Mucosa of descending colon (tissue), 3 donors: ENCODE measurements around the gene DOCK4. TPM values are rescaled to one million over a fixed set of nuclear protein-coding genes. Genes with fewer than 3 reads are reported as not detected.

Experiments used
- ATAC-seq: fragments of 200-7000 bp; cut with Tn5 transposase; one replicate; pipeline ENCODE4 v1.9.1; 2020; ENCODE audit warnings: mild to moderate bottlenecking, moderate library complexity
- DNase-seq, 3 donors: peaks; one replicate each; pipeline ENCODE4 v3.0.0-alpha.2; 2020
- H3K36me3 ChIP-seq: fragments of 200-600 bp; one replicate; pipeline ENCODE4 v1.8.0; 2021; ENCODE audit warnings: low read depth, mild to moderate bottlenecking
- H3K4me1 ChIP-seq: fragments of 200-600 bp; one replicate; pipeline ENCODE4 v1.8.0; 2021; ENCODE audit warnings: low read depth, mild to moderate bottlenecking
- H3K4me3 ChIP-seq: fragments of 200-600 bp; one replicate; pipeline ENCODE4 v1.8.0; 2021; ENCODE audit warnings: mild to moderate bottlenecking
- H3K9me3 ChIP-seq: fragments of 200-600 bp; one replicate; pipeline ENCODE4 v1.8.0; 2021; ENCODE audit warnings: mild to moderate bottlenecking
- intact Hi-C, 2 donors: fragments of 100-400 bp; cut with DNase I in 1 of 2; cut with micrococcal nuclease in 1 of 2; formaldehyde crosslinking; loops; one replicate each; pipeline versions ENCODE4 v1.11.0 to v1.11.1; 2022; cut with DNase I, micrococcal nuclease
- total RNA-seq, 3 donors: library from RNA; stranded (reverse); fragmentation: NEBNext Ultra II Directional in 2 of 3; extraction: Animal tissue kit (Norgen Biotek cat#: 25700) in 2 of 3; gene quantifications; one replicate each; pipeline versions ENCODE4 v1.2.1 to v1.2.4, GENCODE V29; 2021 to 2023
- TF ChIP-seq, protein P1 (sequence below): fragments of 200-600 bp; IDR thresholded peaks from one replicate; pipeline ENCODE4 v1.8.0; 2022; ENCODE audit warnings: antibody characterized with exemption, mild to moderate bottlenecking
- donor health status: DM: no; HTN: no; CAD: no; lungs with moderate emphysema.
- donor health status: DM: no; HTN: no; CAD: no.
- donor health status: DM: no; HTN: yes; CAD: no.

Gene DOCK4
- total RNA-seq, 3 donors from 2014 or later, result 9.2 to 18.4 (median 12.7) TPM

DNA sequence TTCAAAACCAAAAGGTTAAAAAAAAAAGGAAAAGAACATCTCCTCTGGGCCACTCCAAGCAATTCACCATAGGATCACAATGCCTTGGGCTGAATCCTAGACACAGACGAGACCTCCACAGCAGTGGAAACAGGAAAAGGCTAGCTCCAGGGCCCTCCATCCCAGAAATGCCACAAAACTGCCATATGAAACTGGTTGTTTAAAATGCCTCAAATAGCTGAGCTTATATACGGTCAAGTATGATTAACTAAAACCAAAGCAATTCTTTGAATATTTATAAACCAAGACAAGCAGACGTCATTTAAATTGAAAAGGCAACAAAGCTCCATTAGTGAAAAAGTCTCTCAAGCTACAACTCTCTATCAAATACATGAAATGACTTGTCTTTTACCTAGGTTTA lies 63.1 kb downstream of the DOCK4 start:
- Histone ChIP-seq H3K36me3 (no peaks in the 10 kb centered on the region), H3K4me3 (no peak overlapping the region), H3K9me3 (no peaks in the 10 kb centered on the region), H3K4me1 (no peaks in the 10 kb centered on the region)
- ATAC-seq, result no peak
- intact Hi-C loops, result no loop called here
- TF ChIP-seq, protein P1, sequence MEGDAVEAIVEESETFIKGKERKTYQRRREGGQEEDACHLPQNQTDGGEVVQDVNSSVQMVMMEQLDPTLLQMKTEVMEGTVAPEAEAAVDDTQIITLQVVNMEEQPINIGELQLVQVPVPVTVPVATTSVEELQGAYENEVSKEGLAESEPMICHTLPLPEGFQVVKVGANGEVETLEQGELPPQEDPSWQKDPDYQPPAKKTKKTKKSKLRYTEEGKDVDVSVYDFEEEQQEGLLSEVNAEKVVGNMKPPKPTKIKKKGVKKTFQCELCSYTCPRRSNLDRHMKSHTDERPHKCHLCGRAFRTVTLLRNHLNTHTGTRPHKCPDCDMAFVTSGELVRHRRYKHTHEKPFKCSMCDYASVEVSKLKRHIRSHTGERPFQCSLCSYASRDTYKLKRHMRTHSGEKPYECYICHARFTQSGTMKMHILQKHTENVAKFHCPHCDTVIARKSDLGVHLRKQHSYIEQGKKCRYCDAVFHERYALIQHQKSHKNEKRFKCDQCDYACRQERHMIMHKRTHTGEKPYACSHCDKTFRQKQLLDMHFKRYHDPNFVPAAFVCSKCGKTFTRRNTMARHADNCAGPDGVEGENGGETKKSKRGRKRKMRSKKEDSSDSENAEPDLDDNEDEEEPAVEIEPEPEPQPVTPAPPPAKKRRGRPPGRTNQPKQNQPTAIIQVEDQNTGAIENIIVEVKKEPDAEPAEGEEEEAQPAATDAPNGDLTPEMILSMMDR, result no peak
- DNase-seq, result no peak

DNA sequence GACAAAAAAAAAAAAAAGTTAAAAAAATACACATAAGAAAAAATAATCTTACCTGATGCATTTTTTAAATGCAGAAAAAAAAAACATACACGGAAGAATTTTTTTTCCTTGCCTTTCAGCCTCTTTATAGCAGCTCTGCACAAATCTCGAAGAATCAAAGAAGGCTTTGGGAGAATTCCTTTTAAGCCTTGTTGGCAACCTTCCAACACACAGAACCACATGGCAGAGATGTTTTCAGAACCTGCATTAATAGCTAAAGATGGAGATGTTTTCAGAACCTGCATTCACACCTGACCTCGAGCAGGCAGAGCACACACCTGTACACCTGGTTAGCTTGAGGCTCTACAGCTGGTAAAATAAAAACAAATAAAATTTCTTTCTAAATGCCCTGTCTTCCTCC lies 65.6 kb downstream of the DOCK4 start:
- TF ChIP-seq, protein P1, result no peak
- no peaks in the 10 kb centered on the region for H3K4me1 ChIP-seq
- intact Hi-C loops, result no loop called here

DNA sequence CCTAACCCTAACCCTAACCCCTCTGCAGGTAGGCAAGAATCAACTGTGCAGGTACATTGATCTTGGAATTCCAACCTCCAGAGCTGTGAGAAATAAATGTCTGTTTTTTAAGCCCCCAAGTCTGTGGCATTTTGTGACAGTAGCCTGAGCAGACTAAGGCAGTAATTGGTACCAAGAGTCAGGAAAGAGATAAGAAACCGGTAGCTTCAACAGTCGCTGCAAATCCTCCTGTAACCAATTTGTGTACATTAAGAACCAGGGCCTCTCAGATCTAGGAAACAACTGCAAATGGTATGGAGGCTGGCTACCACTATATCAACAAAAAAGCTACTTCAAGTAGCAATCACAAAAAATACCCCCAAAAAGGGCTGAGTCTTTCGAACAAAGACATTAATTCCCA lies 67.3 kb downstream of the DOCK4 start:
- H3K4me3 ChIP-seq, result no peak overlapping the region
- H3K36me3 ChIP-seq, result no peaks in the 10 kb centered on the region
- intact Hi-C loops, result no loop called here
- H3K4me1 ChIP-seq, result no peaks in the 10 kb centered on the region
- no peak for ATAC-seq
- H3K9me3 ChIP-seq, result no peaks in the 10 kb centered on the region
- DNase-seq, result no peak
- TF ChIP-seq, protein P1, result no peak

More for the DNA sequence above, 65.6 kb downstream of the DOCK4 start:
- Histone ChIP-seq H3K9me3 (no peaks in the 10 kb centered on the region), H3K4me3 (no peak overlapping the region), H3K36me3 (no peaks in the 10 kb centered on the region)
- ATAC-seq (no peak), DNase-seq (no peak)

DNA sequence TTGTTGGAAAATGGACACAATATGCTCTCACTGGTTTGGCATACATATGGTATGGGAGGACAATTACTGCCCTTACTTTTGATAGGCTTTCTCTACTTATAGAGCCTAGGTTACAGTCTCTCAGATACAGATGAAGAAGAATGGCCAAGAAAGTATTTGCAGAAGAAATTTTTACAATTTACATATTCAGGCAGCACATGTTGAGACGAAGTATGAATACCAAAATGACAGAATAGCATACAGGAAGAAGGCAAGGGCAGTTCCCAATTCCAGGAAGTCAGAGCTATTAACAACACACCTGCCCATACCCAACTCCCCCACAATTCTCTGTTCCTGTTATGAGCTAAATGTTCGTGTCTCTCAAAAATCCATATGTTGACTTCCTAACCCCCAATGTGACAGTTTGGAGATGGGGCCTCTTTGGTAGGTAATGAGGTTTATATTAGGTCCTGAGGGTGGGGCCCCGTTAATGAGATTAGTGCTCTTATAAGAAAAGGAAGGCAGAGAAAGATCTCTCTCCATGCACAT lies 67.8 kb downstream of the DOCK4 start:
- ATAC-seq (no peak), DNase-seq (no peak)
- intact Hi-C loops, result no loop called here
- Histone ChIP-seq H3K9me3 (no peaks in the 10 kb centered on the region), H3K4me1 (no peaks in the 10 kb centered on the region), H3K36me3 (no peaks in the 10 kb centered on the region), H3K4me3 (no peak overlapping the region)
- TF ChIP-seq, protein P1, result no peak

DNA sequence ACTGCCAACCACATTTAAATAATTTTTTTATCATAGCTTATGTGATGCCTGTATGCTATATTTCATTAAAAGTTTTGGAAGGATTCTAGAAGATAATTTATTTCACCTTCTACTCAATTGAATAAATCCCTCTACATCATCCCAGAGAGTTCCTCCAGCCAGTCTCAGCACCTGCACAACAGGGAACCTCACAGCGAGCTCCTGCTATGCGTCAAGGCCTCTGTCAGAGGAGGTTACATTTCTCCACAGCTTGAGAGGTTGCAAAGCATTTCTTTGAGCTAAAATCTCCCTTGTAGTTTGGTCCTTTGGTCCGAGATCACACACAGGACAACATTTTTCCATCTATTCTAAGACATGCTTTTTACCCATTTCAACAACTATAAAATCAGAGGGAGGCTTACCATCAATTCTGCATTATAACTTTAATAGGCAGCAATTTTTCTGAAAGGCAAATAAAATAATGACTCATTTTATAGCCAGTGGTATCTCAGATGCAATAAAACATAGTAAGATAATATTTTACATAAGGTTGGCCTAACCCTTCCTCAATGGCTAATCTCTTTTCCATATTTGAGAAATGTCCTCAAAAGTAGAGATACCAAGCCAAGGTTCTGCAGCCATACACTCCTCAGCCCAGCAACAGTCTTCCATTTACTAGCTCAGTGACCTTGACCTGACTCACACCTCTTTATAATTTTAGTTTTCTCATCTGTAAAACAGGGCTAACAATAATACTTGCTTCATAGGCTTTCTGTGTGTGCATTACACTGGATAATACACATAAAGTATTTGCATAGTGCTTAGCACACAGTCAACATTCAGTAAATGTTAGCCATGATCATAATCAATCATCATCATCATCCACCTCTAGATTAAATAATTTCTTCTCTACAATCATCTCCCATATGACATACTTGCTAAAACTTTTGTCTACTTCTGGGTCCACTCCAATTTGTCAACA lies 68.8 kb downstream of the DOCK4 start:
- Histone ChIP-seq H3K4me1 (no peaks in the 10 kb centered on the region), H3K9me3 (no peaks in the 10 kb centered on the region), H3K4me3 (no peak overlapping the region), H3K36me3 (no peaks in the 10 kb centered on the region)
- TF ChIP-seq, protein P1, result no peak
- DNase-seq (peak in 1 of 3 donors; percentile 8), ATAC-seq (peak; percentile 86)
- intact Hi-C loops, result no loop called here
